Stimulated activated CD4-positive, alpha-beta T cell treated with anti-CD3 and anti-CD28 coated beads, Interleukin-1b, Interleukin-23, amount 100 ng/mL, for 24 hours (primary cell): ENCODE data around the gene BLM.

Source experiments
- DNase-seq, 4 experiments: peaks; one replicate each; pipeline ENCODE4 v3.0.0-alpha.2; 2020; ENCODE audit warnings: low read depth in 4 of 4, low spot score in 1 of 4

Gene BLM

DNA sequence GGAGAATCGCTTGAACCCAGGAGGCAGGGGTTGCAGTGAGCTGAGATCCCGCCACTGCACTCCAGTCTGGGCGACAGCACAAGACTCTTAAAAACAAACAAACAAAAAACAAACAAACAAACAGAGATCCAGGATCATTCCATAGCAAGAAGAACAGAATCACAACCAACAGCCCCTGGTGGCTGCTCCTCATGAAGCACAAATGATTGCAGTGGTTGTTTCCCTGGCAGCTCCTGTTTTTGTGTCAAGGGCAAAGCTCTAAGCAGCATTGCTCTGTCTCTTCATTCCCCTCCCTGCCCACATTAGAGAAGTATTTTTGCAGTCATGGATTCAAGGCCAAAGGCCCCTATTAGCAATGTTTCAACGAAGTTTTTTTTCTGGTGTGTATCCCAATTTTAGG, 25.8 kb upstream of the BLM start:
- DNase-seq, result no peak

DNA sequence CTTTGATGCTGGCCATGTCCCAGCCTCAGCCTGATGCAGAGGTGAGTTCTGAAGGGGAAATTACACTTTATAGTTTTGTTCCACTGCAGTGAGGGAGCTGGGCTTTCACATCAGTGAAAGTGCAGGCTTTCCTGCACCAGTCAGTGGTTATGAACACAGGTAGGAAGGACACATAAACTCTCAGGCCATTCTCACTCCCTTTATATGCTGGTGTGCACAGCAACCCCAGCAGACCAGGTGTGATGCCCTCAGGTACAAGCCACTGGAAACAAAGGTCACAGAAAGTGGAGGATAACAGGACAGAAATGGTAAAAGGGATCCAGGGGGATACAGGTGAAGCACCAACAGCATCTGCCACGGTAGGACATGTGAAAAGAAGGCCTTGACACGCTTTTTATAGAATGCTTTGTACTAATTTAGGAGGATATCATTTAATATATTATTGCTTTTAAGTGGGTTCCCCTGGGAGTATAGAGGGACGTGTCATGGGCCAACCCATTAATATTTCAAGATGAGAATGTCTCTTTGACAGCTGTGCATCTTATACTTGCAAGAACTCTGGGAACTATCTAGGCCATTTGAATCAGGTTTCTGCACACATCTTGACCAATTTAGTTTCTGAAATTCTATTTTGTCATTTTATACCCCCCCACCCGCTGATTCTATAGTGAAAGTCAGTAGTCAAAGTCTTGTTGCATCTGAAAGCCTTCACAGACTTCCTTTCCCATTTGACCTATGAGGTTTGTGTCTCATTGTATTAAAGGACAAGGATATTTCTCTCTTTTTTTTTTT, 25.0 kb upstream of the BLM start:
- no peak for DNase-seq

DNA sequence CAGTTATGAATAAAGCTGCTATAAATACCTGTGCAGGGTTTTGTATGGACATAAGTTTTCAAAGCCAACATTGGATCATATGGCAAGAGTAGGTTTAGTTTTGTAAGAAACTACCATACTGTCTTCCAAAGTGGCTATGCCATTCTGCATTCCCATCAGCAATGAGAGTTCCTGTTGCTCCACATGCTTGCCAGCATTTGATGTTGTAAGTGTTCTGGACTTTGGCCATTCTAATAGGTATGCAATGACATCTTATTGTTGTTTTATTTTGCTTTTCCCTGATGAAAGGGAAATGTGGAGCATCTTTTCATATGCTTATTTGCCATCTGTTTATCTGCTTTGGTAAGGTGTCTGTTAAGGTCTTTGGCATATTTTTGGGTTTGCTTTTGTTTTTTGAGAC, 22.2 kb upstream of the BLM start:
- DNase-seq, result no peak

DNA sequence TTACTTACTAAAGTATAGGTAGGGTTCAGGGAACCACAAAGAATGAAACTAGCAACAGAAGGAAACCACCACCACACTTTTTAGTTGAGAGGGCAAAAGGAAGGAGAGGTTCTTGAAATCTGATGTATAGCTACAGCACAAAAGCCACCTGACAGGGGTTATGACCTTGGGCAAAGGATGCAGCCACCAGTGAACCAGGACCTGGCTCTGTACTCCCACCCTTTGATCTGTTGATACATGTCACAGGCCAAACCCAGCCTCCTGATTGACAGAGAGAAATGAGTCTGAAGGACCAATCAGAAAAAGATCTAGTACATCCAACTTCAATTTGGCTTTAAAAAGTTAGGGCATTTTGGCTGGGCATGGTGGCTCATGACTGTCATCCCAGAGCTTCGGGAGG, 20.0 kb upstream of the BLM start:
- DNase-seq, result no peak

DNA sequence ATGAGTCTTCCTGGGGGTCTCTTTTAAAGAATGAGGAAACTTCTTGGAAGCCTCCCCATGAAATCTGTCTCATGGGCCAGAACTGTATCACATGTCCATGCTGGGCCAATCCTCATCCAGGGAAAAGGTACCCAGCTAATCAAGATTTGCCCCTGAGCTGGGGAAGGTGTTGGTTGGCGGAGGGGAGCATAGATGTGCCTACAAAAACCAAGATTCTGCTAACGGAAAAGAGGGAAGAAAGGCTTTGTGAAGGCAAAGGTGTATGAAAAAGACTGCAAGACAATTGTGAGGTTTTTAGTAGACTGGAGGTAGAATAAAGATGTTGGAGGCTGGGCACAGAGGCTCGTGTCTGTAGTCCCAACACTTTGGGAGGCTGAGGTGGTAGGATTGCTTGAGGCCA, 18.5 kb upstream of the BLM start:
- no peak for DNase-seq

DNA sequence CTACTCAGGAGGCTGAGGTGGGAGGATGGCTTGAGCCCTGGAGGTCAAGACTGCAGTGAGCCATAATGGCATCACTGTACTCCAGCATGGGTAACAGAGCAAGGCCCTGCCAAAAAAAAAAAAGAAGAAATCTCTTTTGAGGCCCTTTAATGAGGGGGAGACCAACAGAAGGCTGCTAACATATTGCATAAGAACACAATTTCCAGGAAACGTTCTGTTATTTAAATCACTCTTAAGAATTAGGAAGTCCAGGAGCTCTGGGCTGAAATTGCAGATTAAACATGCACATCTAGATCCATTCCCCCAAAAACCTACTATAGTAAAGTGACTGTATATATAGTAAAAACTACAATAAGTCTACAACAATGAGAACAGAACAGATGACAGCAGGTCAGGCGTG, 16.1 kb upstream of the BLM start:
- no peak for DNase-seq

DNA sequence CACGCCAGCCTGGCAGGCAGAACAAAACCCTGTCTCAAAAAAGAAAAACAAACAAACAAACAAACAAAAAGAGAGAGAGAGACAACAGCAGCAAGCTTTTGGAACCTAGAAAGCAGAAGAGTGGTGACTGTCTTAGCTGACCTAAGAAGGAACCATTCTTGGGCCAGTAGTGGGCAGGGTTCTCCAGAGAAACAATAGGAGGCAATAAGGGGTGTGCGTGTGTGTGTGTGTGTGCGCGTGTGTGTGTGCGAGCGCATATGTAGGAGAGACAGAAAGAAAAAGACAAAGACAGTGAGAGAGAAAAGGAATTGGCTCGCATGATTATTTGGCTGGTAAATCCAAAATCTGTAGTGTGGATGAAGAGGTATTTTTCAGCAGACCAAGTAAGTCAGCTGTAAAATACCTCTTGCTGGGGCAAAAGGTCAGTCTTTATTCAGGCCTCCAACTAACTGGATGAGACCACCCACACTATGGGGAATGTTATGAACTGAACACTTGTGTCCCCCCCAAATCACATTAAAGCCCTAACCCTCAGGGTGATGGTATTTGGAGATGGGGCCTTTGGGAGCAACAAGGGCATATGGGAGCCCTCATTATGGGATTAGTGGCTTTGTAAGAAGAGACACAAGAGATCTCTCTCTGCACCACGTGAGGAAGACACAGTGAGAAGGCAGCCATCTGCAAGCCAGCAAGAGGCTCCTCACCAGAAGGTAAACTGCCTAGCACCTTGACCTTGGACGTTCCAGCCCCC, 15.1 kb upstream of the BLM start:
- no peak for DNase-seq

DNA sequence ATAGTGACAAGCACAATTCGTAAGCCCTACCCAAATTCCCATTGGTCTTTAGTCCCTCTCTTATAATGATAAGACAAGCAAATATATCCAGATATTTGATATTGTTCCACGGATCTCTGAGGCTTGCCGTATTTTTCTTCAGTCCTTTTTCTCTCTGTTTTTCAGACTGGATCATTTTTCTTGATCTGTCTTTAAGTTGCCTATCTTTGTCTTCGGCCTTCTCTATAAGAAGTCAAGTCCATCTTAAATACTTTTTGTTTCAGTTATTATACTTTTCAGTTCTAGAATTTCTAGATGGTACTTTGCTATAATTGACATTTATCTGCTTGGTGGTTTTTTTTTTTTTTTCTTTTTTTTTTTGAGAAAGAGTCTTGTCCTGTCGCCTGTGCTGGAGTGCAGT, 13.7 kb upstream of the BLM start:
- no peak for DNase-seq

DNA sequence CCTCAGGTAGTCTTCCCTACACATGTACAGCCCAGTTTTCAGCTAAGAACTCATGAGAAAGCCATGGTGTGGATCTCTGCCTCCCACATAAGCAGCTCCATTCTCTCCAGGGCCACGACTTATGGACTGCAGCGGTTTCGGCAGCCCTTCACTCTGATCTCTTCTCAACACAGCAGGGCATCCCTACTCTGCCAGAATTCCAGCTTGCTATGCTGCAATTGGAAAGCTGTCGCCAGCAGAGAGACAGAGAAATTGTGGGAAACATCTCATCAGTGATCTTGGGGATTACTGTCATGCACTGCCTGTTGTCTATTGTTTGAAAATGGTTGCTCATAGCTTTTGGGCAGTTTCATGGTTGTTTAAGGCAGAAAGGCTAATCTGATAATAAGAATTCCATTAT, 11.9 kb upstream of the BLM start:
- no peak for DNase-seq

DNA sequence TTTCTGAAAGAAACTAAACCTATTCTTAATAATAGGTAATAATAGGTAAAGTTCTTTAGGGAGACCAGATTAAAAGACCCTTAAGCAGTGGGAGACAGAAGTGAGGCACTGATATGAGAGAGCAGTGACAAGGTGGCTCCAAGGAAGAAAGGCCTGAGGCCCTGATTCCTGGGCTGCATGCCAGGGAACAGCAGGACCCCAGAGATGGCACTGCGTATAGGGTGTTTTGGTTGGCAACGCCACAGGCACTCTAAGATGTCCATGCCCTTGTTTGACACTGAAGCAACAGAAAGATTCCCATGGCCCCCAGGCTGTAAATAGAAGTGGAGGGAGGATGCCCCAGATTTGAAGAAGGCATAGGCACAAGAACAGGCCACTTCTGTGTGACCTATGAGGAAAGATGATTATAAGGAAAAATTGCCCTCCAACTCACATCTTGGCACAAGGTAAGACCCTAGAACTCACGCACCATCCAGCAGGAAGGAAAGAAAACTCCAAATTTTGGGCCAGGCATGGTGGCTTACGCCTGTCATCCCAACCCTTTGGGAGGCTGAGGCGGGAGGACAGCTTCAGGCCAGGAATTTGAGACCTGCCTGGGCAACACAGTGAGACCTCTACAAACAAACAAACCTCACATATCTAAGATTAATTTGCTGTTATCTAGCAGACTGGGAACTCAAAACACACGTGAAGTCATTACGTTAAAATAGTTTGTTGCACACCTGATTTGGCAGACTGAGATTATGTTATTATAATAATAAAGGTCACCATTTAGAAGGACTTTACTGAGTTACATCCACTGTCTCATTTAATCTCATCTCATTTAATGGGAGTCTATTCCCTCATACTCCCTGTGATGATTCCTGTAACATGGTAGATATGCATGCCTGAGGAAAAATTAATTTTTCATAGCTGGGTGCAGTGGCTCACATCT, 10.5 kb upstream of the BLM start:
- DNase-seq, result no peak

DNA sequence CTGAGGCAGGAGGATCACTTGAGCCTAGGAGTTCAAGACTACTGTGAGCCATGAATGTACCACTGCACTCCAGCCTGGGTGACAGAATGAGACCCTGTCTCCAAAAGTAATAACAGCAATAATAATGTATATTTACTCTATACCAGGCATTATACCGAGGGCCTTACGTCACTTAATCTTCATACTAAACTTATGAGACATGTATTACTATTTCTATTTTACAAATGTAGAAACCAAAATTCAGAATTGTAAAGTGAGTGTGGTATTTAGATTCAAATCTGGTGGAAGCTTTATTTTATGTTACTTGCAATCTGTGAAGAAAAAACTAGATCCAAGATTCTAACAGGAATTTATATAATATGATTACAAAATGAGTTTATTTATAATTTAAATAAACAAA, 9.7 kb upstream of the BLM start:
- DNase-seq, result no peak

DNA sequence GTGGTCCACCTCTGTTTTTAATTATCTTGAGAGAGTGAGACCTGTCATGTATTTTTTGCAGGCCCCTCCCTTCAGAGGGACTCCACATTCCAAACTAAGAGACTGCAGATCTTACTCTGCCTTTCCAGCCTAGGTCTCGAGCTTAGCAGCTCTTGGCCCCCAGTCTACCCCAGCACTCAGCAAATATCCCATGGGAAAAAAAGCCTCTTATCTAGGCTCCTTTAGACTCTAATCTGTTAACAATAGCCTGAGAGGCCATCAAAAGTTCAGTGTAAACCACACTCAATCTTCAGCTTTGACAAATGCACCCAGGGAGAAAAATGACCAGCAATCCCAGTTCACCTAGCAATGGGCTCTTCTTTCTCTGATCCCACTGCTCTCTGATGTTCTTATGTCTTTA, 8.6 kb upstream of the BLM start:
- no peak for DNase-seq

DNA sequence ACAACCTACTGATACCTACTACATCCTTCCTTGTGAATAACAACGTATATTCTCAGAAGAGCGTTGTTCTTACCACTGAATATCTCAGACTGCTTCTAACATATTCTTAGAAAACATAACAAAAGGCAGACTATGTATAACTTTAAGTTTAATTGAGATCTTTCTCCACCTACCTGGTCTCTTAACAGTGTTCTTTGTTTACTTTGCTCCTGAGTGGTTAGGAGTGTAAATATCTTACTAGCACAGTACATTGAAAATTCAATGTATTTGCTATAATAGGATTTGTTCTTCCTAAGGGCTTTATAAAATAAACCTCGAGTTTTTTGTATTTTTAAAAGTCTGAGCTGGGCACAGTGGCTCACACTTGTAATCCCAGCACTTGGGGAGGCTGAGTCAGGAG, 7.9 kb upstream of the BLM start:
- no peak for DNase-seq

DNA sequence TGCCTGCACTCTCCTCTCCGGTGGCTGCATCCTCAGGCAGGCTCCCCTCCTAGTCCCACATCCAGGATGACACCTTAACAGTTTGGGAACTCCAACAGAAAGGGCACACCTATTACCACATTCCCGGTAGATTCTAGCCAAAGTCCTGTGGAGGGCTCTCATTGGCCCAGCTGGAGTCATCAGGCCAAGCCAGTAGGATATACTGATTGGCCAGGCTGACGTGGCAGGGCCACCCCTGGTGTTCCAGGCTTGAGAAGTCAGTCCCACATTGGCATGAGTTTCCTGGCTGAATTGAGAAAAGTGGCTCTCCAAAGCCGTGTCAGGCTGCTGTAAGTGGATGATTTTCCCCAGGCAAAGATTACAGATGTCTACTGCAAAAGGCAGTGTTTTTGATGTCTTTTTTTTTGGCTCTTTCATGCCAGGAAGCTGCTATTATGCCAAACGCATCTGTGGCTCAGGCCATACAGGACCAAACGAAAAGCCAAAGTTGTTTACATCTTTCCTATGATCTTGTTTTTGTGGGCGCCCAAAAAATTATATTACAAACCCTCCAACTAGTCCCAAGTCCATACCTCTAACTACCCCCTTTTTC, 6.6 kb upstream of the BLM start:
- DNase-seq, result no peak

DNA sequence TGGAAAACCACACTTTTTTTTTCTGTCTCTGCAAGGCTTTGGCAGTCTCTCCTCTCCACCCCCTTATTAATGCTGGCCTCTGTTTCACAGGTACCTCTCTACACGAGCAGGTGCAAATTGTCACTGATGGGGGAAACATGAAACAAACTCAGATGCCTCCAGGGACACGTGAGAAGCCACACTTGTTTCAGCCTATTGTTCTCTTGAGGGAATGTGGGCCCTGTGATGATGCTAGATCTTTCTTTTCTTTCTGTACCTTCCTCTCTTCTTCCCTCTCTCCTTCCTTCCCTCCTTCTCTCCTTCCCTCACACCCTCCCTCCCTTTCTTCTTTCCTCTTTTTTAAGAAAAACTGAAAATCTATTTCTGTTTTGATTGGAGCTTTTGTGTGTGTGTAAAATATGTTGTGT, 5.7 kb upstream of the BLM start:
- no peak for DNase-seq

DNA sequence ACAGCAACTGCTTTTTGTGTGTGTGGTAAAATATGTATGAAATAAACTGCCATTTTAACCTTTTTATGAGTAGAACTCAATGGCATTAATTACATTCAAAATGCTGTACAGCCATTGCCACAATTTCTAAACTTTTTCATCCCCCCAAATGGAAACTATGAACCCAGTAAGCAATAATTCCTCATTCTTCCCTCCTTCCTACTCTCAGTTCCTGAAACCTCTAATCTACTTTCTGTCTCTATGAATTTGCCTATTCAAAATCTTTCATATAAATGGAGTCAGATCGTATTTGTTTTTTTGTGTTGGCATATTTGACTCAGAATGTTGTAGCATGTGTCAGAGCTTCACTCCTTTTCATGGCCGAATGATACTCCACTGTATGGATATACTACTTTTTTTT, 5.3 kb upstream of the BLM start:
- DNase-seq, result no peak

DNA sequence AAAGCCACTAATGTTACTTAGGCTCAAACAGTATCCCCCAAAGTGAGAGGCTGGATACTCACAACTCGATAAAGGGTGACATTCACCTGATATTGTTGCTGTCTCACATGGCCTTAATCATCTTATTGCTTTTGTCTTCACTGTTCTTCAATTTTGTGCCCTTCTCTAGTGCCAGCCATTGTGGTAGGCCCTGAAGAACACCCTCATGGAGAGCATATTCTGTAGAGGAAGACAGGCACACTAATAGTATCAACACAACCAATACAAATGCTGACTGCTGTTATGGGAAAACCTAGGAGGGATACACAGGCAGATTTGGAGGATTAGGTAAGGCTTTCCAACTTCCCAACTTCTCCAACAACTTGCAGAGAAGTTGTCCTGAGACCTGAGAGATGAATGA, 4.1 kb upstream of the BLM start:
- no peak for DNase-seq

DNA sequence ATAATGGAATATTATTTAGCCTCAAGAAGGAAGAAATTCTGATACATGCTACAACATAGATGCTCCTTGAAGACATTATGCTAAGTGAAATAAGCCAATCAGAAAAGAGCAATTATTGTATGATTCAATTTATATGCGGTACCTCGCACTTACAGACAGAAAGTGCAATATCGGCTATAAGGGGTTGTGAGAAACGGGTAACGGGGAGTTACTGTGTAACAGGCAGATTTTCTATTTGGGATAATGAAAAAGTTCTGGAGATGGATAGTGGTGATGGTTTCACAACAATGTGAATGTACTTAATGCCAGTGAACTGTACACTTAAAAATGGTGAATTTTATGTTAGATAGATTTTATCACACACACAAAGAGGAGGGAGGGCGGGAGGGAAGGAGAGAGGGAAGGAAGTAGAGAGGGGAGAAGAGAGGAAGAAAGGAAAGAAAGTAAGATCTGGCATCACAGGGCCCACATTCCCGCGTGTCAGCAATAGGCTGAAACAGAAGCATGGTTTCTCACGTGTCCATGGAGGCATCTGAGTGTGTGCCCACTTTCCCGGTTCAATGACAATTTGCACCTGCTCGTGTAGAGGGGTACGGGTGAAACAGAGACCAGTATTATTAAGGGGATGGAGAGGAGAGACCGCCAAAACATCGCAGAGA, 700 bp upstream of the BLM start:
- DNase-seq, result no peak

DNA sequence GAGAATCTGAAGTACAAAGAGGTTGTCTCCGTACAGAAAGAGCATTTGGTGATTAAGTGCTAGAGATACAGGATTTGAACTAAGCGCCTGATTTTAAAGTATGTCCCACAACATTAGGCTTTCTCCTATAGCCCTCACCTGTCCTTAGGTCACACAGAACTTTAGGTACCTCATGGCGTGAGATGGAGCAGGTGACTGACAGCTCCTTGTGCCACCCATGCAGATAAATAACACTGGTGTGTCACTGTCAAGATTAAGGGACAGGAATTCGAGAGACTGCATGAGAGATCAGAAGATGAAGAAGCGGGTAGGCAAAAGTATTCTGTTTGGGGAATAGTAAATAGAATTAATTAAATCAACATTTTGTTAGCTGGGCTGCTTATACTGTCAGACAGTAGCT, 1.1 kb downstream of the BLM start:
- no peak for DNase-seq

DNA sequence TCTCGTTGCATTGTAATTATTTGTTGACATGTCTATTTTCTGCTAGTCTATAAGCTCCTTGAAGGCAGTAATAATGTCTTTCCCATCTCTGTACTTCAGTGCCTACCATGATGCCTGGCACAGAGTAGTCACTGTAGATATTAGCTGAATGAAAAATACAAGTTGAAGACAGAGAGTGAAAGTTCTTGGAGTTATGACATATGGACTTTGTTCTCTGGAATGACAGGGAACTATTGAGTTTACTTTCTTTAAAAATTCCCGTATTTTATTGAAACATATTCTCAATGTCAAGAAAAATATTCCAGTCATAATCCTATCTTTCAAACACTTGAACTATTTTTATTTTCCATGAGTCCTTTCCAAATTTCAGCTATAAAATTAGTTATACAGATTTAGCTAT, 3.0 kb downstream of the BLM start:
- DNase-seq, result no peak

DNA sequence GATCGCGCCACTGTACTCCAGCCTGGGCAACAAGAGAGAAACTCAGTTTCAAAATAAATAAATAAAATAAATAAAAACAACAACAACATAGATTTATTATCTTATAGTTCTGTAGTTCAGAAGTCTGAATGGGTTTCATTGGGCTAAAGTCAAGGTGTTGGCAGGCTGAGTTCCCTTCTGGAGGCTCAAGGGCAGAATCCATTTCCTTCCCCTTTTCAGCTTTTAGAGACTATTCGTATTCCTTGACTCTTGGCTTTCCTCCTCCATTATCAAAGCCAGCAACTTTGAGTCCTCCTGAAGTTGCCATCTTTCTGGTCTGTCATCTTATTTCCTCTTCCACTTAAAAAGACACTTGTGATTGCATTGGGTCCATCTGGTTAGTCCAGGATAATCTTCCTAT, 12.1 kb downstream of the BLM start:
- no peak for DNase-seq
